ENCODE data around the gene MRPL10. TPM values are rescaled to one million over a fixed set of nuclear protein-coding genes. Genes with fewer than 3 reads are reported as not detected.

MRPL10 gene
- total and polyA plus RNA-seq, 11 donors, result 43.8 to 79.2 (median 63.2) TPM

DNA sequence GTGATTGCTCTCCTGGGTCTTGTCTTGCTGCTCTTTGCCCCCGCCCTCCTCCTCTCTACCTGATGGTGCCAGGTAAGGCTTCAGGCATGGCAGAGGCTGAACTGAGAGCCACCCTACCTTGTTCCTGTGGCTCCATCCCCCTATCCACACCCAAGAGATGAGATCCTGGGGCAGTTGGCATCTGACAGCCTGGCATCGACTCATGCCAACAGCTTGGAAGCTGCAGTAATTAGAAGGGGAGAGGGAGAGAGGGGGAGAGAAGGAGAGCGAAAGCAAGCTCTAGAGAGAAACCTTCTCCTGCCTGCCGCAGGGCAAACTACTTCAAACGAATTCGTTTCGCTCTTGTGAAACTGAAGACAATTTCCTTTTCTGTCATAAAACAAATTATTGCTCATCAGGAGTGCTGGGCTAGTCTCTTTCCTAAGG lies 33.5 kb upstream of the MRPL10 start:
- intact Hi-C loops (cut with DNase I), result no loop called here
- Histone ChIP-seq H3K4me1 (no peaks in the 10 kb centered on the region), H3K36me3 (no peaks in the 10 kb centered on the region), H3K27me3 (peaks cover 0 to 20% (median 0%) of the 10 kb centered on the region in 9 donors), H3K9me3 (no peaks in the 10 kb centered on the region), H3K4me3 (no peak overlapping the region), H3K27ac (no peak overlapping the region)
- no peak for DNase-seq
- ATAC-seq, result no peak
- WGBS, 4 donors, result 59 to 73% (median 68%) methylated on average over 7 of the region's 7 CpGs
- TF ChIP-seq, protein P1, sequence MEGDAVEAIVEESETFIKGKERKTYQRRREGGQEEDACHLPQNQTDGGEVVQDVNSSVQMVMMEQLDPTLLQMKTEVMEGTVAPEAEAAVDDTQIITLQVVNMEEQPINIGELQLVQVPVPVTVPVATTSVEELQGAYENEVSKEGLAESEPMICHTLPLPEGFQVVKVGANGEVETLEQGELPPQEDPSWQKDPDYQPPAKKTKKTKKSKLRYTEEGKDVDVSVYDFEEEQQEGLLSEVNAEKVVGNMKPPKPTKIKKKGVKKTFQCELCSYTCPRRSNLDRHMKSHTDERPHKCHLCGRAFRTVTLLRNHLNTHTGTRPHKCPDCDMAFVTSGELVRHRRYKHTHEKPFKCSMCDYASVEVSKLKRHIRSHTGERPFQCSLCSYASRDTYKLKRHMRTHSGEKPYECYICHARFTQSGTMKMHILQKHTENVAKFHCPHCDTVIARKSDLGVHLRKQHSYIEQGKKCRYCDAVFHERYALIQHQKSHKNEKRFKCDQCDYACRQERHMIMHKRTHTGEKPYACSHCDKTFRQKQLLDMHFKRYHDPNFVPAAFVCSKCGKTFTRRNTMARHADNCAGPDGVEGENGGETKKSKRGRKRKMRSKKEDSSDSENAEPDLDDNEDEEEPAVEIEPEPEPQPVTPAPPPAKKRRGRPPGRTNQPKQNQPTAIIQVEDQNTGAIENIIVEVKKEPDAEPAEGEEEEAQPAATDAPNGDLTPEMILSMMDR (IDR thresholded peaks at IDR 0.05), result no peak
- TF ChIP-seq POLR2A (IDR thresholded peaks at IDR 0.05), result no peak

DNA sequence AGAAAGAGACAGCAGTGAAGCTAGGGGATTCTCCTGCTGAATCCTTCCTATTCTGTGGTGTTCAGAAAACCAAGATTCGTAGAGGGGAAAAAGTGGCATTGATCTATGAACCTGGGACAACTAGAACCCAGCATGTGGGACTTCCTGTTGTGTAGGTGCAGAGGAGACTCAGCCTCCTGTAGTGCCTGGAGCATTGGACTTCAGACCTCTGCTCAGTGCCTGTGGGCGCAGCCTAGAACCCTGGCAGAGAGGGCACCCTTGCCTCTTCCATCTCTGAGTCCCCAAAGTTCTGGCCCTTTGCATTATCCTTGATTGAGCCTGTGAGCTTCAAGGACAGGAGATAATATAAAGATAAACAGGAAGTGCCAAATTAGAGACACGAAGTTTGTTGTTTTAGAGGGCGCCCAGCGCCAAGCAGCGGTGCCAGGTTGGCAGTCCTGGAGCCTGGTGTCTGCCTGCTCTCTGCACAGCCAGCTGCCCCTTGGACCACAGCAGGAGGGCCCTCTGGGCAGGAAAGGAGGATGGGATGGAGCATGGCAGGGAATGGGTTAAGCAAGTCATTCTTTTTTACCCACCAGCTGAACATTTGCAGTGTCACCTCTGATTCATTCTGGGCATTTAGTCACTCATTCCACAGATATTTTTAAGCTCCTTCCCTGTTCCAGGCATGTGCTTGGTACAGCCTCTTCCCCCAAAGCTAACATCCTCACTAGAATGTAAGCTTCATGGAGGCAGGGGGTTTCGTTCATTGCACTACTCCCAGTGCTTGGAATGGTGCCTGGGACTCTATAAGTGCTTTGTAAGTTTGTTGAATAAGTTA lies 31.5 kb upstream of the MRPL10 start:
- Histone ChIP-seq H3K9me3 (no peaks in the 10 kb centered on the region), H3K36me3 (no peaks in the 10 kb centered on the region), H3K4me3 (no peak overlapping the region), H3K27me3 (peaks cover 0 to 7% (median 0%) of the 10 kb centered on the region in 9 donors), H3K27ac (no peak overlapping the region), H3K4me1 (no peaks in the 10 kb centered on the region)
- no peak for TF ChIP-seq POLR2A (IDR thresholded peaks at IDR 0.05)
- TF ChIP-seq, protein P1 (IDR thresholded peaks at IDR 0.05), result no peak
- ATAC-seq (no peak), DNase-seq (peak in 1 of 5 donors; percentile 56)
- 68 to 77% (median 77%) methylated on average over 7 of the region's 7 CpGs for WGBS, 4 donors
- intact Hi-C loops (cut with DNase I), result no loop called here

DNA sequence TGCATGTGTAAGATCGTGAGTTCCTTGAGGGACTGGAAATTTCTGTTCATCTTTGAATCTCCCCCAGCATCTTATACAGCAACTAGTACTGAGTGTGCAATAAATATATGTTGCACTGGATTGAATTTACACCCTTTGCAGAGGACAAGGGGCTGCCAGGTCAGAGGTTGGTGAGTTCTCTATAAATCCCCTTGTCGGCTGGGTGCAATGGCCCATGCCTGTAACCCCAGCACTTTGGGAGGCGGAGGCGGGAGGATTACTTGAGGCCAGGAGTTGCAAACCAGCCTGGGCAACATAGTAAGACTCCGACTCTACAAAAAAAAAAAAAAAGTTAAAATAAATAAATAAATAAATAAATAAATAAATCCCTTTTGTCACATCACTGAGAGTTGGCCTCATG lies 29.0 kb upstream of the MRPL10 start:
- Histone ChIP-seq H3K36me3 (no peaks in the 10 kb centered on the region), H3K27ac (no peak overlapping the region), H3K4me3 (no peak overlapping the region), H3K4me1 (peaks cover 0 to 12% (median 0%) of the 10 kb centered on the region in 12 donors), H3K9me3 (no peaks in the 10 kb centered on the region), H3K27me3 (peaks cover 0 to 22% (median 6%) of the 10 kb centered on the region in 9 donors)
- intact Hi-C loops (cut with DNase I), result no loop called here
- TF ChIP-seq POLR2A (IDR thresholded peaks at IDR 0.05), result no peak
- TF ChIP-seq, protein P1 (IDR thresholded peaks at IDR 0.05), result no peak
- DNase-seq (no peak), ATAC-seq (no peak)
- 90 to 97% (median 94%) methylated on average over 5 of the region's 5 CpGs for WGBS, 4 donors

- Histone ChIP-seq H3K36me3 (no peaks in the 10 kb centered on the region), H3K27me3 (peaks cover 5 to 47% (median 32%) of the 10 kb centered on the region in 9 donors)
Measured at GRCh38 chr17:47857551-47858455, 26.5 kb upstream of the MRPL10 start.

More at GRCh38 chr17:47857551-47858455, 26.5 kb upstream of the MRPL10 start:
- DNase-seq (peak in 1 of 5 donors; percentile 34), ATAC-seq (no peak)
- Histone ChIP-seq H3K4me1 (peaks cover 0 to 13% (median 0%) of the 10 kb centered on the region in 12 donors), H3K4me3 (no peak overlapping the region), H3K9me3 (no peaks in the 10 kb centered on the region), H3K27ac (no peak overlapping the region)
- WGBS, 4 donors, result 76 to 85% (median 83%) methylated on average over 16 of the region's 16 CpGs
- intact Hi-C loops (cut with DNase I), result no loop called here
- TF ChIP-seq, protein P1 (IDR thresholded peaks at IDR 0.05), result no peak
- TF ChIP-seq POLR2A (IDR thresholded peaks at IDR 0.05), result no peak

All from heart left ventricle (tissue), 16 donors.